Sigmoid colon (tissue), 7 donors: ENCODE data around the gene MAP2. TPM values are rescaled to one million over a fixed set of nuclear protein-coding genes. Genes with fewer than 3 reads are reported as not detected.

Experiments used
- DNase-seq: peaks from one replicate; pipeline ENCODE4 v3.0.0-alpha.2; 2019
- H3K27ac ChIP-seq, 4 donors: fragments of 200-600 bp; sonication (generic); one replicate each; pipeline ENCODE4 v1.5.1; 2016 to 2019; ENCODE audit warnings: mild to moderate bottlenecking in 1 of 4
- H3K27me3 ChIP-seq, 3 donors: fragments of 200-600 bp; sonication (generic); one replicate each; pipeline ENCODE4 v1.5.1; 2019; ENCODE audit warnings: mild to moderate bottlenecking in 1 of 3
- H3K36me3 ChIP-seq, 4 donors: fragments of 200-600 bp; sonication (generic); one replicate each; pipeline ENCODE4 v1.5.1; 2016 to 2019
- H3K4me1 ChIP-seq, 4 donors: fragments of 200-600 bp; sonication (generic); one replicate each; pipeline ENCODE4 v1.5.1; 2017 to 2019
- H3K4me3 ChIP-seq, 4 donors: fragments of 200-600 bp; sonication (generic); one replicate each; pipeline ENCODE4 v1.5.1; 2017 to 2019; ENCODE audit warnings: mild to moderate bottlenecking in 2 of 4, moderate library complexity in 1 of 4
- H3K9me3 ChIP-seq, 4 donors: fragments of 200-600 bp in 3 of 4; sonication (generic) in 3 of 4; one replicate each; pipeline versions ENCODE4 v1.5.1 to v1.6.1; 2013 to 2019
- CTCF ChIP-seq, 4 experiments: fragments of 450-650 bp in 3 of 4; fragments of 200-600 bp in 1 of 4; IDR thresholded peaks; one replicate each; pipeline ENCODE4 v1.5.1; 2016 to 2019; ENCODE audit warnings: antibody characterized with exemption in 4 of 4, mild to moderate bottlenecking in 3 of 4, moderate library complexity in 2 of 4
- EP300 ChIP-seq, 4 donors: sonication (generic); formaldehyde crosslinking; IDR thresholded peaks; one replicate each; pipeline ENCODE4 v1.6.1; 2017; ENCODE audit warnings: antibody characterized with exemption in 4 of 4
- POLR2A ChIP-seq, 2 donors: fragments of 450-650 bp; IDR thresholded peaks; one replicate each; pipeline ENCODE4 v1.6.1; 2016; ENCODE audit warnings: antibody characterized with exemption in 2 of 2, mild to moderate bottlenecking in 2 of 2, moderate library complexity in 2 of 2
- POLR2AphosphoS5 ChIP-seq, 4 donors: sonication (generic); formaldehyde crosslinking; IDR thresholded peaks; one replicate each; pipeline ENCODE4 v1.6.1; 2017; ENCODE audit warnings: antibody characterized with exemption in 4 of 4
- WGBS, 2 donors: extraction: QIAGEN DNeasy Blood & Tissue Kit; methylation state at CpG; one replicate each; pipeline ENCODE4 v1.1.7; 2013; 5-methylcytosine and 5-hydroxymethylcytosine counted together
- intact Hi-C: fragments of 100-400 bp; cut with DNase I; formaldehyde crosslinking; loops from one replicate; pipeline ENCODE4 v1.15.1; 2023
- polyA plus RNA-seq, 3 donors: library from polyadenylated mRNA; stranded (reverse); fragments of 200-250 nt; gene quantifications; one replicate each; pipeline ENCODE4 v1.2.3, GENCODE V29; 2013
- total RNA-seq, 4 donors: library from RNA; depleted of rRNA; stranded (reverse); fragments of >200 nt; gene quantifications; one replicate each; pipeline ENCODE4 v1.1.0, GENCODE V29; 2016
- donor health status: healthy with polysubstance abuse.
- donor health status: Bipolar disorder and iron deficiency.
- donor health status: healthy.

MAP2 gene
- total and polyA plus RNA-seq, 7 donors, result 0.46 to 21.8 (median 8.4) TPM

GRCh38 chr2:209426432-209426831, 2.6 kb downstream of the MAP2 start:
- DNase-seq, result no peak
- intact Hi-C loops, result loop anchor here (10.0 kb wide), 2 partner anchors 128 to 768 kb away; no protein-coding TSS in a partner anchor
- Histone ChIP-seq H3K27me3 (no peaks in the 10 kb centered on the region), H3K36me3 (no peaks in the 10 kb centered on the region), H3K4me1 (peaks cover 0 to 17% (median 15%) of the 10 kb centered on the region in 4 donors), H3K9me3 (no peaks in the 10 kb centered on the region), H3K27ac (no peak overlapping the region), H3K4me3 (no peak overlapping the region)
- TF ChIP-seq CTCF (IDR thresholded peaks at IDR 0.05), result no peak
- no peak for TF ChIP-seq POLR2A (IDR thresholded peaks at IDR 0.05)
- no peak for TF ChIP-seq POLR2AphosphoS5 (IDR thresholded peaks at IDR 0.05)
- no peak for TF ChIP-seq EP300 (IDR thresholded peaks at IDR 0.05)

GRCh38 chr2:209431701-209432100, 7.9 kb downstream of the MAP2 start:
- H3K36me3 ChIP-seq, result no peaks in the 10 kb centered on the region
- H3K4me3 ChIP-seq, result no peak overlapping the region
- no peak for TF ChIP-seq POLR2A (IDR thresholded peaks at IDR 0.05)
- no peak for TF ChIP-seq CTCF (IDR thresholded peaks at IDR 0.05)
- no peak for TF ChIP-seq POLR2AphosphoS5 (IDR thresholded peaks at IDR 0.05)
- TF ChIP-seq EP300 (IDR thresholded peaks at IDR 0.05), result no peak
- intact Hi-C loops, result no loop called here
- no peaks in the 10 kb centered on the region for H3K9me3 ChIP-seq
- no peaks in the 10 kb centered on the region for H3K4me1 ChIP-seq
- 48 to 75% methylated on average over 3 of the region's 3 CpGs for WGBS, 2 donors
- no peaks in the 10 kb centered on the region for H3K27me3 ChIP-seq
- no peak overlapping the region for H3K27ac ChIP-seq
- DNase-seq, result no peak

- 63 to 68% methylated on average over 3 of the region's 3 CpGs for WGBS, 2 donors
- Histone ChIP-seq H3K36me3 (no peaks in the 10 kb centered on the region), H3K4me1 (no peaks in the 10 kb centered on the region), H3K9me3 (no peaks in the 10 kb centered on the region), H3K27ac (no peak overlapping the region), H3K4me3 (no peak overlapping the region), H3K27me3 (no peaks in the 10 kb centered on the region)
- intact Hi-C loops, result no loop called here
- no peak for DNase-seq
- TF ChIP-seq CTCF (IDR thresholded peaks at IDR 0.05) (no peak), POLR2AphosphoS5 (IDR thresholded peaks at IDR 0.05) (no peak), POLR2A (IDR thresholded peaks at IDR 0.05) (no peak), EP300 (IDR thresholded peaks at IDR 0.05) (no peak)
Measured at GRCh38 chr2:209441541-209441940, 17.7 kb downstream of the MAP2 start.

- intact Hi-C loops, result no loop called here
- H3K9me3 ChIP-seq, result no peaks in the 10 kb centered on the region
- H3K27me3 ChIP-seq, result no peaks in the 10 kb centered on the region
- DNase-seq, result no peak
- no peak for TF ChIP-seq CTCF (IDR thresholded peaks at IDR 0.05)
- TF ChIP-seq POLR2AphosphoS5 (IDR thresholded peaks at IDR 0.05), result no peak
- TF ChIP-seq EP300 (IDR thresholded peaks at IDR 0.05), result no peak
- no peak for TF ChIP-seq POLR2A (IDR thresholded peaks at IDR 0.05)
- no peak overlapping the region for H3K4me3 ChIP-seq
- no peak overlapping the region for H3K27ac ChIP-seq
- no peaks in the 10 kb centered on the region for H3K4me1 ChIP-seq
- WGBS, 2 donors, result 79 to 90% methylated on average over 1 of the region's 1 CpG
- no peaks in the 10 kb centered on the region for H3K36me3 ChIP-seq
Measured at GRCh38 chr2:209442939-209443338, 19.1 kb downstream of the MAP2 start.

- TF ChIP-seq CTCF (IDR thresholded peaks at IDR 0.05) (no peak), POLR2A (IDR thresholded peaks at IDR 0.05) (no peak), EP300 (IDR thresholded peaks at IDR 0.05) (no peak), POLR2AphosphoS5 (IDR thresholded peaks at IDR 0.05) (no peak)
- WGBS, 2 donors, result 87 to 94% methylated on average over 2 of the region's 2 CpGs
Measured at GRCh38 chr2:209445485-209445884, 21.6 kb downstream of the MAP2 start.

More at GRCh38 chr2:209445485-209445884, 21.6 kb downstream of the MAP2 start:
- H3K36me3 ChIP-seq, result no peaks in the 10 kb centered on the region
- no peak overlapping the region for H3K4me3 ChIP-seq
- H3K27me3 ChIP-seq, result no peaks in the 10 kb centered on the region
- H3K4me1 ChIP-seq, result no peaks in the 10 kb centered on the region
- DNase-seq, result no peak
- intact Hi-C loops, result no loop called here
- no peaks in the 10 kb centered on the region for H3K9me3 ChIP-seq
- H3K27ac ChIP-seq, result no peak overlapping the region
